ENCODE measurements around the gene CWC22.
"Not testable (repeated sequence)": the region's sequence is repeated elsewhere in the genome, so short reads cannot be mapped to it uniquely, and the experiment has no call there.

The CWC22 gene

DNA sequence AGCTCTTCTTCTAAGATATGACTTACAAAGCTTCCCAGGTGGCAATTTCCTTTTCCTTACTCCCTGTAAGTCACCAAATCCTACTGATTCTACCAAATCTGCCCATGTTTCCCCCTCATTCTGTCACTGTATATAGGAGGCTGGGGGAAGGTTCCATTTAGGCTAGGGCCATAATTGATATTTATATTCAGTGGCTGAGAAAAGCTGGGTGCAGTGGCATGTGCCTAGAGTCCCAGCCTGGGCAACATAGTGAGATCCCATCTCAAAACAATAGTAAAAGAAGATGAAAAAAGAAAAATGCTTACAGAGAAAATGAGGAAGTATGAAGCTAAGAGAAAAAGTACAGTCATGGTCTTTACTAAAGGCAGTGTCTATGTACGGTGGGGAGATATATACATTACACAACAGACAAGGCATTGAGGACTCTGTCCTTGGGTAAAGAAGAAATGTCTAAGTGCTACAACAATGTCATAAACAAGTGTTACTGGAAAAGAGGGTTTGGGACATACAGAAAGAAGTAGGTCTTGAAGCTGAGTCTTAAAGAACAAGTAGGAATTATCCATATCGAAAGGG lies 4.8 kb downstream of the CWC22 start:
- no peak for DNase-seq

DNA sequence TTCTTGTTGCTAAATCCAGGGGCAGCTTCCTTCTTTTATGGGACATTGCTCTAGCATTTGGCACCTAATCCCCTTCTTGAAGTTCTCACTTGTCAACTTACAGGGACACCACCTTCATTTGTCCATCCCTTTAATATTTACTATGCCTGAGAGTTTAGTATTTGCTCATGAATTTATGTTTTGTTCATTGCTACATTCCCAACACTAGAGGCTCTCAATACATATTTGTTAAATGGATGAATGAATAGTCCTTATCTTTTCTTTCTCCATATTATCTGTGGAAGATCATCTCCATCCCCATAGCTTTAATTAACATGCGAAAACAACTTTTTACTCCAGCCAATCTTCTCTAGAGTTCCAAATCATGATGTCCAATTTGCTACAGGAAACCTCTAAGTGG lies 5.4 kb downstream of the CWC22 start:
- no peak for DNase-seq

DNA sequence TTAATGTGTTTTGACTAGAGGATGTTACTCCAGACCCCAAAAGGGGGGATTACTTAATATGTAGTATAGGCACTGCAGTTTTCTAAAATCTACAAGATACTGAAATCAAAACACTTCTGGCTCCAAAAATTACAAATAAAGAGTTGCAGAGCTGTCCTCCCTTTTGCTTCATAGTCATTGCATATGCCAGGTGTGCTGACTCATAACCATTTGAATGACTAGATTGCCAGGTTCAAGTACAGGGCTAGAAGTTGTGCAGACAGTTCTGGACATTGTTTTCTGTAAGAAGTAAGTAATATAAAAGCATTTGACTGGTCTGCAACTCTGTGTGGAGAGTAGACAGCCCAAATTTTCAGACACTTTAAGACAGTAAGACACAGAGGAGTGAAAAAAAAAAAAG lies 6.7 kb downstream of the CWC22 start:
- DNase-seq, result no peak

DNA sequence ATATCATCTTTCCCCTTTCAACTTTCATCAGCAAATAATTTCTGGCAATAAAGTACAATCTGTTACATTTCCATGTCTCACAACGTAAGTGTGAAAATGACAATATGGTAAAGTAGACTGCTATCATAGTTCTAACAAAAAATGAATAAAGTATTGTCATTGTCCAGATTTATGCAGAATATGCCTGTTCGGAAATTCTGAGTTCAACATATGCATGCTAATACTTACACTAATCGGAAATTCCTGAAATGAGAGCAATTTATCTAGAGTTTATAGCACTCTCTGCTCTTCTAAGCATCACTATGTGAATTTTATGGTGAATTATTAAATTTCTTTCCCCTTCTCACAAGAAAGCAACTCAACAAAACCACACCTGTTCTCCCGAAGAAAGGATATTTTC lies 8.1 kb downstream of the CWC22 start:
- no peak for DNase-seq

DNA sequence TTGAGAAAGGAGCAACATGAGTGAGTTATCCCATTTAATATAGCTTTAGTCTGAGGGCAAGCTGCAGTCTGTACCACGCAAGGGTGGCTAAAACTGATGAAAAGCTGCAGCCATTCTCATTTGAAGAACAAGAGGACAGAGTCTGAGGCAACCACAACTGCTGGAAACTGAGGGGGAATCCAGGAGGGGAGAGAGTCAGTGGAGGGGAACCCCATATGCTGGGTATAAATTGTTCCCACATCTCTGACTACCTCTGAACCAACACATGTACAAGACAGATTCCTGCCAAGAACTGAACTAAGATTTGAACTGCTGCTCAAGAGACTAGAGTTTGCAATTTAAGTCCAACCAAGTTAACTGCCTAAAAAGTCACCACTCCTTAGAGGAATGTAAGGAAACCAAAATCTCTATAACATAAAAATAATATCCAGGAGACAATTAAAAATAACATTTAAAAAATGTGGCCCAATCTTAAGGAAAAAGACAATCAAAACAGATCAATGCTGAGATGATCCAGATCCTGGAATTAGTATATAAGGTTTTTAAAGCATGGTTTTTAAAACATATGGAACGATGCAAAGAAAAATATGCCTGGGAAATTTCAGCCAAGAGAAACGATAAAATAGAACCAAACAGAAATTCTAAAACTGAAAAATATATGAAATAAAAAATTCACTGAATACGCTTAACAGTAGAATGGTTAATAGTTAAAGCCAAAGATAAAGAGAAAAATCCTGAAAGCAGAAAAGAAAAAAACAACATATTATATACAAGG lies 11.2 kb downstream of the CWC22 start:
- DNase-seq, result no peak

DNA sequence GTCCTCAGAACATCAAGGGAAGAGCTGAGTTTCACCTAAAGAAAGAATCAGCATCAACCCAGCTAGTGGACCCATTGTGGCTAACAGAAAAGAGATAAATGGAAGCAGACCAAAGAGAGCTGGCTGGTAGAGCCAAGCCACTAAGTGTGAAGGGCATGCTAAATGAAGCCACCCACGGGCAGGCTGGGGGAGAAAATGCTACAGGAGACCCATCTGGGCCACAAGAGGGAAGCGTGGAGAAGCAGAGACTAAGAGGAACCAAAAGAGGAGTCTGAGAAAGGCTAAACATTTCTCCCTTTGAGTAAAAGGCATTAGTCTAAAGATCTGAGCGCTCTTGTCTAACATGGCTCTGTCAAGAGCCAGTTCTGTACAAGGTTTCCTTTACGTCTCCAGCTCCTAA lies 15.8 kb downstream of the CWC22 start:
- DNase-seq, result no peak

DNA sequence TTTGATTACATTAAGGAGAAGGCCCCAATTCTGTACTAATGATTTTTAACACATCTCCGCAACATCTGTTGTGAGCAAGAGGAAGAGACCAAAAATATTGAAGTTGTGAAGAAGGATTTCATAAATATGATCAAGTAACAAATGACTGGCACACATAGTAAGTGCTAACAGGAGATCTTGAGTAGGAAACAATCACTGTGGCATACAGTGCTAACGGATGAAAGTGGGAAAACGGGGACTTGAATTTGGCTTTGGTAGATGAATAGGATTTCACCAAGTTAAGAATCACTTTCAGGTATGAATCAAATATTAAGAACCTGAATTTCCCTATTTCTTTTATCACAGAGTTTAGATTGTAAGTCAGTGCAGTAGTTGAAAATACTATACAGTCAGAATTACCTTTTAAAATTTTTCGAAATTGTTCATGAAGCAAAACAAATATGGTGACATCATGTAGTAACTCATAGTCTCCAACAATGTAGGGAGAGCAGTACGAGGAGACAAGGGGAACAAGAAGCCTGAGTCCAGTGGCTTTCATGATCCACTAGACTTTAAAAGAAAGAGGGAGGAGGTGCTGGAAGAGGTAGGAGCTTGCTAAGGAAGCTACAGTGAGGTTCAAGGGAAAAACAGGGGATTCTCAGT lies 16.3 kb downstream of the CWC22 start:
- DNase-seq, result no peak

DNA sequence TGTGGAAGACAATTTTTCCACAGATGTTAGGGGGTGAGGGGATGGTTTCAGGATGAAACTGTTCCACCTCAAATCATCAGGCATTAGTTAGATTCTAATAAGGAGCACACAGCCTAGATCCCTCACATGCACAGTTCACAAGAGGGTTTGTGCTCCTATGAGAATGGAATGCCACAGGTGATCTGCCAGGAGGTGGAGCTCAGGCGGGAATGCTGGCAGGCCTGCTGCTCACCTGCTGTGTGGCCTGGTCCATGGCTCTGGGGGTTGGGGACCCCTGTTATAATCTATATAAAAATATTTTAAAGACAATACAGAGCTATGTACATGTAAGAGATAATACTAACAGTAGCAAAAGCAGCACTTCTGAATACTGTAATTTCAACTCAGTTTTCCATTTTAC lies 19.2 kb downstream of the CWC22 start:
- no peak for DNase-seq

DNA sequence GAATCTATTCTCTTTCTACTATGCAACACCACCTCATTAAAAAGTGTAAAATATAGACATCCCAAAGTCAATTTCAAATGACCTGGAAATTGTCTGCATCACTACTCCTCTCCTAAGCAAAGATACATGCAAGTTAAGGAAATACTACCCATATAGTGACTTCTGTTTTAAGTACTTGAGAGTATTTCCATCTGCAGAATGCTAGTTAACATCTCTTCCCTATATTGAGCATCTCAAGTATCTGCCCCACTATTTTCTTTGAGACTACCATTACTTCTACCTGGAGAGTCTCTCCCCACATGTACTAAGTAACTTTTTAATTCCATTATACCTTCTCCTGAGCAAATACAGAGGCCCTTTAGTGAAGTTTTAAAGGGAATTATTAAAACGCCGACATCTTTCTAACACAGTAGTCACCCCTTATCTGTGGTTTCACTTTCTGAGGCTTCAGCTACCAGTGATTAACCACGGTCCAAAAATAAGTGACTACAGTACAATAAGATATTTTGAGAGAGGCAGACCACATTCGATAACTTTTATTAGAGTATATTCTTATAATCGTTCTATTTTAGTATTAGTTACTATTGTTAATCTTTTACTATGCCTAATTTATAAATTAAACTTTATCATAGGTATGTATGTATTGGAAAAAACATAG lies 21.8 kb downstream of the CWC22 start:
- DNase-seq, result no peak

DNA sequence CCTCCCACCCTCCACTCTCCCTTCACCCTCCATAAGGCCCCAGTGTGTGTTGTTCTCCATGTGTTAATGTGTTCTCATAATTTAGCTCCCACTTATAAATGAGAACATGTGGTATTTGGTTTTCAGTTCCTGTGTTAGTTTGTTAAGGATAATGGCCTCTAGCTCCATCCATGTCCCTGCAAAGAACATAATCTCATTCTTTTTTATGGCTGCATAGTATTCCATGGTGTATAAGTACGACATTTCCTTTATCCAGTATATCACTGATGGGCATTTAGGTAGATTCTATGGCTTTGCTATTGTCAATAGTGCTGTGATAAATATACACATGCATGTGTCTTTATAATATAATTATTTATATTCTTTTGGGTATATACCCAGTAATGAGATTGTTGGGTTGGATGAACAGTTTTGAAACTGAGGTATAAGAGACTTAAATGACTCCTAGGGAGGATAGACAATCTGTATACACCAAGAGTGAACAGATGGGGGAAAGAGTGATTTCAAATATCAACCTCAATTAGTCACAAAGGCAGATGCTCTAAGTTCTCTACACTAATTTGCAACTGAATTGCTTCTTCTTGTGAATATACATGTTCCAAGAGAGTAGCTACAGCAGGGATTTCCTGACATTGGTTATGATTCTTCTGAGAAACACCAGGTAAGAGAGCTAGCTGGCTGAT lies 23.7 kb downstream of the CWC22 start:
- no peak for DNase-seq

DNA sequence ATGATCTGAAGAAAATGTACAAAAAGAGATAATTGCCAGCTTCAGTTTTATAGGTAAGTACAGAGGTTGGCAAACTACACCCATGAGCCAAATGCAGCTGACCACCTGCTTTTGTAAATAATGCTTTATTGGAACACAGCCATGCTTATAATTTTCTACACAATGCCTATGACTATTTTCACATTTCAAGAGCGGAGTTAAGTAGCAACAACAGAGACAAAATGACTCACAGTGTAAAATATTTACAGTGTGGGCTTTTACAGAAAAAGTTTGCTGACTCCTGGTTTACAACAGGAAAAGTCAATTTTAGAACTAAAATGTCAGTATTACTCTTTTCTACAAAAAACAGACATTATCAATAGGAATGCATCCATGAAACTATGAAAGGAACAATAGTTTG lies 26.0 kb downstream of the CWC22 start:
- DNase-seq, result no peak

DNA sequence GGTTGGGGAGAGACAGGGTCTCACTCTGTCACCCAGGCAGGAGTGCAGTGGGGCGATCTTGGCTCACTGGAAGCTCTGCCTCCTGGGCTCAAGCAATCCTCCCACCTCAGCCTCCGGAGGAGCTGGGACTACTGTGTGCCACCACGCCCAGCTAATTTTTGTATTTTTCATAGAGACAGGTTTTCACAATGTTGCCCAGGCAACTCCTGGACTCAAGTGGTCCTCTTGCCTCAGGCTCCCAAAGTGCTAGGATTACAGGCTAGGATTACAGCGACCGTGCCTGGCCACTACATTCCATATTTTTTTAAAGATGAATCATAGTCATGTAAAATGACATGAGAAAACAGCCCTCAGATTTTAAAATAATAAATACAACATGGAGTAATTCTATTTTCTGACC lies 32.3 kb downstream of the CWC22 start:
- DNase-seq, result no peak

DNA sequence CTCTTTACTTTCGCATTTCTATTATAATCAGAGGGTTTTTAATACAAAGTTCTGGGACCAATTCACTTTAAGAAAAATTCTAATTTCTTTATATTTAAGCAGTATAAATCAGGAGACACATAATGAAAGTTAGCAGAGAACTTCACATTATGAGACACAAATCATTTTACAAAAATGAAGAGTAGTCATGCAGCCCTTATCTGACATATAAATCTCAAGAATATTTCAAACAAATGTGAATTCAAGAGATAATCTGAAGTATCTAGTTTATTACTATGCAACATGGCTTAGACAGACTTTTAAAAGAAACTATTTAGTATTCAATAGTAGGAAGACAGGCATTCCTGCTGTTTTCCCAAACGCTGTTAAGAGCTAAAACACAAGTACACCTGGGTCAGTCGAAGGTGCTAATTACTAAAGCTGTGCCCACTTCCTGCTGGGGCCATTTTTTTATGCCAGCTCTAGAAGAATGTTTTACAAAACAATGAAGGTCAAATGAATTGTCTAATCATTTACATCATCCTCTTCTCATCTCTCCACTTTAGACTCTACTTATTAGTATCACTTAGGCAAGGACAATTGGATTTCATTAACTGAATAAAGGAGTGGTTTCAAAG lies 40.2 kb downstream of the CWC22 start:
- DNase-seq, result no peak

DNA sequence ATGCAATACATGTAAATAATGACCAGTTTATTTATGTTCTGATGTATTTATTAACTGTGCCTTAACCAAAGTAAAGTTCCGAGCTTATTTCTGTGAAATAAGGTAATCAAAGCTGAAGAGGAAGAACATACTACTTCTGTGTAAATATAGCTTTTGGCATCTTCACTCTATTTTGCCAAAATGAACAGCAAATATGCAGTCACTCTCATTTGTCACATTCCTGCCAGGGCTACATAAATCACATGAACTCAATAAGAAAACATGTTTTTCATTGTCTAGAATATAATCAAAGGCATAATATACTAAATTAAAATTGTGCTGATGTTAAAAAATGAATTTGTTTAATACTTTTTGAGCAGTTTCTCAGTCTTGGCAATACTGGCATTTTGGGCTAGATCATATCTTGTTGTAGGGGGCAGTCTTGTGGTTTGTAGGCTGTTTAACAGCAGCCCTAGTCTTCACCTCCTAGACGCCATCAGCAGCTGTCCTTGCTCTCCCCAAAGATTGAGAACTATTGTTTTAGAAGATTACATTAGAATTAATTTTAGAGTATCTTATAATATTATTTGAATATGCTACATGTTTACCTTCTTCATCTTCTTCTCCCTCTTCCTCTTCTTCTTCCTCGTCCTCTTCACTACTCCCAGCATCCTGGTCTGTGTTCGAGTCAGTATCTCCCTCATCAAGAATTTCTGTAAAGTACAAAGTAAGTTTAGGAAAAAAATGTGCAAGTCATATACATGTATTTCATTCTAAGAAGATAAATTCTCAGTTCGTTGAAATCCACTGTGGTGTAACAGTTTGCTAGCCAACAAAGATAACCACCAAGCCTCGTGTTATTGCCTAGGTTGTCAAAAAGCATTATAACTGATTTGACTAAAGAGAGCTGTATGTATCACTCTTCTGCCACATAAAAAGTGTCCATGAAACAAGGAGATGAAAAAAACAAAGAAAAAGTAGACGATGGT lies 41.5 kb downstream of the CWC22 start:
- no peak for DNase-seq

DNA sequence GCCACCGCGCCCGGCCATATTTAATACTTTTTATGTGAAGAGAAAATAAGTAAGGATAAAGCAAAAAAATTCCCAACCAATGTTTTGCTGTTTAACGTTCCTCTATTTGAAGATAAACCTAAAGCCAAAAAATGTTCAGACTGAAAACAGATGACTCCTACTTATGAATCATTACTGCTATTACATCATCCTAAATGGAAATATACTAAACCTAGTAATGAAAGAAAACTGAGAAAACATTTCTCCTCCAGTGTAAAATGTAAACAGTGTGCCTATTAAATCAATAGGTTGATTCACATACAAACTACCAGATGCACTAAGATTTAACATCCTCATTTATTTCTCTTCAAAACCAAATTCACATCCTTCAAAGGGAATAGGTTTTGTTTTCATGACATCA lies 43.5 kb downstream of the CWC22 start:
- DNase-seq, result no peak

DNA sequence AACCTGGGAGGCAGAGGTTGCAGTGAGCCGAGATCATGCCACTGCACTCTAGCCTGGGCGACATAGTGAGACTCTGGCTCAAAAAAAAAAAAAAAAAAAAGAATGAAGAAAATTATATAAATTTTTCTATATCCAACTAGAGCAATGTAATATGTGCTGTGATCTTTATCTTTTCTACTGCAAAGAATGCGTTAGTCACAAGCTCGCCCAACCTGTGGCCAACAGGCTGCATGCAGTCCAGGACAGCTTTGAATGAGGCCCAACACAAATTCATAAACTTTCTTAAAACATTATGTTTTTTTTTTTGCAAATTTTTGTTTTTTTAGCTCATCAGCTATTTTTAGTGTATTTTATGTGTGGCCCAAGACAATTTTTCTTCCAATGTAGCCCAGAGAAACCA lies 48.8 kb downstream of the CWC22 start:
- DNase-seq, result not testable (repeated sequence)

DNA sequence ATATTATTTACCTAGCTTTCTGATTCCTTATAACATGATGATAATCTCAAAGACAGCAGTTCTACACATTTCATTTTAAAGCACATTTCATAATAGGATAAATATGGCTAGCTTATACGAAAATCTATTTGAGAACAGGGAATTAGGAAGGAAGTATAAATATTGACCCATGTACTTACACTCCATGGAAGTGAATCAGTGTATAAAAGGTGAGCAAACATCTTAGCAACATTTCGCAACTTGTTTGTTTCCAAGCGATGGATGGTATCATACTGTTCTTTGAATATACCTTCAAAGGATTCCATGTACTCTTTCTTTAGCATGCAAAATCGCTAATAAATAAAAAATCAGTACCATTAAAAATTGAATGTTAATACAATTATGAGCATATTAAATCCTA lies 53.1 kb downstream of the CWC22 start:
- no peak for DNase-seq

DNA sequence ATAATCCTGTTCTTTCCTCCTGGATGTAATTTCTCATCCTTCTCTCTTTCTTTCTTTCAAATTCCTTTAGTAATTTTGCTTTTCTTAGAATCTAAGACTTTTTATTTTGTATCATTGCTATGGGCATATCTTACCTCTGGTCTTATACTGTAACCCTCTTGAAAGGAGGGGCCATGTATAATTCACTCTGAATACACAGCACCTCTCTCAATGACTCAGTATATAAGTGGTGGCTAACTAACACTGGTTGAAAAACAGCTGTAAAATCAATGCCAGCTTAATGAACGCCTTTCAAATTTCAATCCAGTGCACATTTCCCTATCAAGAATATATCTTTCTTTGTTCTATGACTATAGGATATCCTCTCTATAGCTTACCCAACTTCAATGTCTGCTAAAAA lies 53.7 kb downstream of the CWC22 start:
- DNase-seq, result no peak

DNA sequence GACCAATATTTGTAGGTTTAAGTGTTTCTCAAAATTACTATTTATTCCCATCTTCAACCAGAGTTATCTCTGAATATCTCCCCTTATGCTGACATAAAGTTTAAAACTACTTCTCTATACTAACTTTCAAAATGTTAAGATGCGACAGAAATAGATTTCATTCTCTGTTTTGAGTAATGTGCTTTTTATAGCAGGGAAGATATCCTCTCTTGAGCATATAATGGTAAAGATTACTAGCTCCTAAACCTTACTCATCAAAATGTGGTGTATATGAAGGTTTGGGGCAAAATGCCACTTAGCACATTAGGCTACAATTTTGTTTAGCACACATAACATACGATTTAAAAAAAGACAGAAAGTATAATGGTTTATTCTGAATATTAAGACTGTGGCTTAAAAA lies 54.4 kb downstream of the CWC22 start:
- no peak for DNase-seq

DNA sequence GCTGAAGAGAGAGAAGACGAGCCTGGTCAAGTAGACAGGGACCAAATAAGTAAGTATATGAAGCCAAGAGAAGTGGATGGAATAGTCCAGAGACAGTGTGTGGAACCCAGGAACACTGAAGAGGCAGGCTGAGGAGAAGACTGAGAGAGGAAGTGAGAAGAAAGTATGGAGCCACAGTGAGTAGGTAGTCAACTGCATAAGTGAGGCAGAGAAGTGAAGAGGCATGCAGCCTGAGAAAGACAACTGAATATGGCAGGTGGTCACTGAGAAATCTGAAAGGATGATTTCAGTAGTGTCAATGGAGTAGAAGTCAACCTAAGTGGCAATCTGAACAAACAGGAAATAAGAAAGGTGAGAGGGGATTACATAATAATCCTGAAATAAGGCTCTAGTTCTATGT lies 55.4 kb downstream of the CWC22 start:
- DNase-seq, result no peak

DNA sequence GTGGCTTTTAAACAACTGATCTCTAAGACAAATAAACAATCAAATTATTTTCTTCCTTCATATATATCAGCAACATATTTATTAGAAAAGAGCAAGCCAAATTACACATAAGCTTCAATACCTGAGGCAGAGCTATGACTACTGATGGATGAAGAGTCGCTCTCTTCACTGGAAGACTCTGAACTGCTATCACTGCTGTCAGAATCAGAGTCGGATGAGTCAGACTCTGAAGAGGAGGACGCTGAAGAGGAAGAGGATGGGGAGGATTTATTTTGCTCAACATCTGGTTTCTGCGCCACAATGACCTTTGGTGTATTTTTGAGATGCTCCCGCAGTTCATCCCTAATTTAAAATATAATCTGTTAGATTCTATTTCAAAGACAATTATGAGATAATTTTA lies 56.7 kb downstream of the CWC22 start:
- no peak for DNase-seq

DNA sequence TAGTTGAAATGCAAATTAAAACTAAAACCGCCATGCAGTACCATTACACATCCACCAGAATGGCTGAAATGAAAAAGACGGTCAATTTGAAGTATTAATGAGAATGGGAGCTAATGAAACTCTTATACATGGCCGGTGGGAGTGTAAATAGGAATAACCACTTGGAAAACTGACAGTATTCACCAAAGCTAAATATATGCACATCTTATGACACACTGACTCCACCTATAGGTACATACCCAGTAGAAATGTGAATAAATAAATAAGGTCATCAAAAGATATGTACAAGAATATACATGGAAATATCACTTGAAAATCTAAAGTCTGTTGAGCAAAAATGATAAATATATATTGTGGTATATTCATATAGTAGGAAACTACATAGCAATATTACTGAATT lies 57.7 kb downstream of the CWC22 start:
- no peak for DNase-seq

All from NCI-H1048 (cell line).